Measurements from ENCODE around the gene POU2F2.

The POU2F2 gene

DNA sequence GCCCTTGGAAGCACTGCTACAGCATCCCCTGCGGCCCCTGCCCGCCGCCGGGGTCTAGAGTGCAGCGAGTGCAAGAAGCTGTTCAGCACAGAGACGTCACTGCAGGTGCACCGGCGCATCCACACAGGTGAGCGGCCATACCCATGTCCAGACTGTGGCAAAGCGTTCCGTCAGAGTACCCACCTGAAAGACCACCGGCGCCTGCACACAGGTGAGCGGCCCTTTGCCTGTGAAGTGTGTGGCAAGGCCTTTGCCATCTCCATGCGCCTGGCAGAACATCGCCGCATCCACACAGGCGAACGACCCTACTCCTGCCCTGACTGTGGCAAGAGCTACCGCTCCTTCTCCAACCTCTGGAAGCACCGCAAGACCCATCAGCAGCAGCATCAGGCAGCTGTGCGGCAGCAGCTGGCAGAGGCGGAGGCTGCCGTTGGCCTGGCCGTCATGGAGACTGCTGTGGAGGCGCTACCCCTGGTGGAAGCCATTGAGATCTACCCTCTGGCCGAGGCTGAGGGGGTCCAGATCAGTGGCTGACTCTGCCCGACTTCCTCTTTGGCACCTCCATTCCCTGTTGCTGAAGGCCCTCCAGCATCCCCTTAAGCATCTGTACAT lies 51.4 kb downstream of the POU2F2 start:
- no peaks in the 10 kb centered on the region for H3K36me3 ChIP-seq (ENCODE audit: low read length)
- H4K20me1 ChIP-seq (ENCODE audit: low read depth, low read length) = peaks cover 15% of the 10 kb centered on the region
- 0 out of 2 replicates have a peak, but pooled peaks cover 8% of the 10 kb centered on the region for H3F3A ChIP-seq (ENCODE audit: insufficient read depth)
- no peaks in the 10 kb centered on the region for H3K9me3 ChIP-seq (ENCODE audit: insufficient read depth, low read length)
- no peaks in the 10 kb centered on the region for H3K27me3 ChIP-seq (ENCODE audit: low read length)
- no peak overlapping the region for H3K27ac ChIP-seq (ENCODE audit: low read depth, low read length)
- no peaks in the 10 kb centered on the region for H3K9me2 ChIP-seq (replicated peaks; ENCODE audit: insufficient read depth, low read length)
- no peak overlapping the region for H2AFZ ChIP-seq (ENCODE audit: low read depth, low read length, severe bottlenecking)
- H3K4me3 ChIP-seq (ENCODE audit: insufficient read depth, low read length, poor library complexity, severe bottlenecking) = no peak overlapping the region
- H3K9ac ChIP-seq (ENCODE audit: low read length) = no peak overlapping the region
- peaks cover 32% of the 10 kb centered on the region for H3K79me2 ChIP-seq (ENCODE audit: insufficient read depth, low read length)
- TF ChIP-seq, protein P1, sequence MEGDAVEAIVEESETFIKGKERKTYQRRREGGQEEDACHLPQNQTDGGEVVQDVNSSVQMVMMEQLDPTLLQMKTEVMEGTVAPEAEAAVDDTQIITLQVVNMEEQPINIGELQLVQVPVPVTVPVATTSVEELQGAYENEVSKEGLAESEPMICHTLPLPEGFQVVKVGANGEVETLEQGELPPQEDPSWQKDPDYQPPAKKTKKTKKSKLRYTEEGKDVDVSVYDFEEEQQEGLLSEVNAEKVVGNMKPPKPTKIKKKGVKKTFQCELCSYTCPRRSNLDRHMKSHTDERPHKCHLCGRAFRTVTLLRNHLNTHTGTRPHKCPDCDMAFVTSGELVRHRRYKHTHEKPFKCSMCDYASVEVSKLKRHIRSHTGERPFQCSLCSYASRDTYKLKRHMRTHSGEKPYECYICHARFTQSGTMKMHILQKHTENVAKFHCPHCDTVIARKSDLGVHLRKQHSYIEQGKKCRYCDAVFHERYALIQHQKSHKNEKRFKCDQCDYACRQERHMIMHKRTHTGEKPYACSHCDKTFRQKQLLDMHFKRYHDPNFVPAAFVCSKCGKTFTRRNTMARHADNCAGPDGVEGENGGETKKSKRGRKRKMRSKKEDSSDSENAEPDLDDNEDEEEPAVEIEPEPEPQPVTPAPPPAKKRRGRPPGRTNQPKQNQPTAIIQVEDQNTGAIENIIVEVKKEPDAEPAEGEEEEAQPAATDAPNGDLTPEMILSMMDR (IDR thresholded peaks at IDR 0.05; ENCODE audit: insufficient read depth, low read length, poor library complexity, severe bottlenecking) = no peak
- no peak for TF ChIP-seq EZH2phosphoT487 (conservative IDR thresholded peaks at IDR 0.05; ENCODE audit: low read length)
- H3K4me2 ChIP-seq (ENCODE audit: low read depth, low read length, poor library complexity, severe bottlenecking) = no peak overlapping the region

DNA sequence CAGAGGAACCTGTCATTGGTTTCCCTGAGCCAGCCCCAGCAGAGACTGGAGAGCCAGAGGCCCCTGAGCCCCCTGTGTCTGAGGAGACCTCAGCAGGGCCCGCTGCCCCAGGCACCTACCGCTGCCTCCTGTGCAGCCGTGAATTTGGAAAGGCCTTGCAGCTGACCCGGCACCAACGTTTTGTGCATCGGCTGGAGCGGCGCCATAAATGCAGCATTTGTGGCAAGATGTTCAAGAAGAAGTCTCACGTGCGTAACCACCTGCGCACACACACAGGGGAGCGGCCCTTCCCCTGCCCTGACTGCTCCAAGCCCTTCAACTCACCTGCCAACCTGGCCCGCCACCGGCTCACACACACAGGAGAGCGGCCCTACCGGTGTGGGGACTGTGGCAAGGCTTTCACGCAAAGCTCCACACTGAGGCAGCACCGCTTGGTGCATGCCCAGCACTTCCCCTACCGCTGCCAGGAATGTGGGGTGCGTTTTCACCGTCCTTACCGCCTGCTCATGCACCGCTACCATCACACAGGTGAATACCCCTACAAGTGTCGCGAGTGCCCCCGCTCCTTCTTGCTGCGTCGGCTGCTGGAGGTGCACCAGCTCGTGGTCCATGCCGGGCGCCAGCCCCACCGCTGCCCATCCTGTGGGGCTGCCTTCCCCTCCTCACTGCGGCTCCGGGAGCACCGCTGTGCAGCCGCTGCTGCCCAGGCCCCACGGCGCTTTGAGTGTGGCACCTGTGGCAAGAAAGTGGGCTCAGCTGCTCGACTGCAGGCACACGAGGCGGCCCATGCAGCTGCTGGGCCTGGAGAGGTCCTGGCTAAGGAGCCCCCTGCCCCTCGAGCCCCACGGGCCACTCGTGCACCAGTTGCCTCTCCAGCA lies 52.1 kb downstream of the POU2F2 start:
- Histone ChIP-seq H3K4me3 (ENCODE audit: insufficient read depth, low read length, poor library complexity, severe bottlenecking) (no peak overlapping the region), H3K9me2 (replicated peaks; ENCODE audit: insufficient read depth, low read length) (no peaks in the 10 kb centered on the region), H3K36me3 (ENCODE audit: low read length) (no peaks in the 10 kb centered on the region), H3K27me3 (ENCODE audit: low read length) (no peaks in the 10 kb centered on the region), H4K20me1 (ENCODE audit: low read depth, low read length) (peaks cover 15% of the 10 kb centered on the region), H3K27ac (ENCODE audit: low read depth, low read length) (no peak overlapping the region), H3F3A (ENCODE audit: insufficient read depth) (0 out of 2 replicates have a peak, but pooled peaks cover under 1% of the 10 kb centered on the region), H2AFZ (ENCODE audit: low read depth, low read length, severe bottlenecking) (no peak overlapping the region), H3K9me3 (ENCODE audit: insufficient read depth, low read length) (no peaks in the 10 kb centered on the region), H3K79me2 (ENCODE audit: insufficient read depth, low read length) (peaks cover 32% of the 10 kb centered on the region), H3K9ac (ENCODE audit: low read length) (no peak overlapping the region), H3K4me2 (ENCODE audit: low read depth, low read length, poor library complexity, severe bottlenecking) (no peak overlapping the region)
- no peak for TF ChIP-seq EZH2phosphoT487 (conservative IDR thresholded peaks at IDR 0.05; ENCODE audit: low read length)
- TF ChIP-seq, protein P1 (IDR thresholded peaks at IDR 0.05; ENCODE audit: insufficient read depth, low read length, poor library complexity, severe bottlenecking) = no peak

DNA sequence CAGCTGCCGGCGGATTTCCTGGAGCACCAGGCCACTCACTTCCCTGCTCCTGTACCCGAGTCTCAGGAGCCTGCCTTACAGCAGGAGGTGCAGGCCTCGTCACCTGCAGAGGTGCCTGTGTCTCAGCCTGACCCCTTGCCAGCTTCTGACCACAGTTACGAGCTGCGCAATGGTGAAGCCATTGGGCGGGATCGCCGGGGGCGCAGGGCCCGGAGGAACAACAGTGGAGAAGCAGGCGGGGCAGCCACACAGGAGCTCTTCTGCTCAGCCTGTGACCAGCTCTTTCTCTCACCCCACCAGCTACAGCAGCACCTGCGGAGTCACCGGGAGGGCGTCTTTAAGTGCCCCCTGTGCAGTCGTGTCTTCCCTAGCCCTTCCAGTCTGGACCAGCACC lies 53.0 kb downstream of the POU2F2 start:
- Histone ChIP-seq H3K9ac (ENCODE audit: low read length) (no peak overlapping the region), H4K20me1 (ENCODE audit: low read depth, low read length) (peaks cover 15% of the 10 kb centered on the region), H2AFZ (ENCODE audit: low read depth, low read length, severe bottlenecking) (no peak overlapping the region), H3K79me2 (ENCODE audit: insufficient read depth, low read length) (peaks cover 32% of the 10 kb centered on the region), H3K27me3 (ENCODE audit: low read length) (no peaks in the 10 kb centered on the region), H3F3A (ENCODE audit: insufficient read depth) (no peaks in the 10 kb centered on the region), H3K9me3 (ENCODE audit: insufficient read depth, low read length) (no peaks in the 10 kb centered on the region), H3K27ac (ENCODE audit: low read depth, low read length) (no peak overlapping the region), H3K9me2 (replicated peaks; ENCODE audit: insufficient read depth, low read length) (no peaks in the 10 kb centered on the region), H3K4me3 (ENCODE audit: insufficient read depth, low read length, poor library complexity, severe bottlenecking) (no peak overlapping the region), H3K36me3 (ENCODE audit: low read length) (no peaks in the 10 kb centered on the region), H3K4me2 (ENCODE audit: low read depth, low read length, poor library complexity, severe bottlenecking) (no peak overlapping the region)
- TF ChIP-seq EZH2phosphoT487 (conservative IDR thresholded peaks at IDR 0.05; ENCODE audit: low read length) = no peak
- TF ChIP-seq, protein P1 (IDR thresholded peaks at IDR 0.05; ENCODE audit: insufficient read depth, low read length, poor library complexity, severe bottlenecking) = no peak
